Measurements from ENCODE around the gene DHRS7. TPM values are rescaled to one million over a fixed set of nuclear protein-coding genes. Genes with fewer than 3 reads are reported as not detected.

The DHRS7 gene
- total and polyA plus RNA-seq, 2 of the 8 experiments (the other 6 are each of a cell fraction or from before 2014, with no cell fraction given): 10.8 to 27.5 TPM

DNA sequence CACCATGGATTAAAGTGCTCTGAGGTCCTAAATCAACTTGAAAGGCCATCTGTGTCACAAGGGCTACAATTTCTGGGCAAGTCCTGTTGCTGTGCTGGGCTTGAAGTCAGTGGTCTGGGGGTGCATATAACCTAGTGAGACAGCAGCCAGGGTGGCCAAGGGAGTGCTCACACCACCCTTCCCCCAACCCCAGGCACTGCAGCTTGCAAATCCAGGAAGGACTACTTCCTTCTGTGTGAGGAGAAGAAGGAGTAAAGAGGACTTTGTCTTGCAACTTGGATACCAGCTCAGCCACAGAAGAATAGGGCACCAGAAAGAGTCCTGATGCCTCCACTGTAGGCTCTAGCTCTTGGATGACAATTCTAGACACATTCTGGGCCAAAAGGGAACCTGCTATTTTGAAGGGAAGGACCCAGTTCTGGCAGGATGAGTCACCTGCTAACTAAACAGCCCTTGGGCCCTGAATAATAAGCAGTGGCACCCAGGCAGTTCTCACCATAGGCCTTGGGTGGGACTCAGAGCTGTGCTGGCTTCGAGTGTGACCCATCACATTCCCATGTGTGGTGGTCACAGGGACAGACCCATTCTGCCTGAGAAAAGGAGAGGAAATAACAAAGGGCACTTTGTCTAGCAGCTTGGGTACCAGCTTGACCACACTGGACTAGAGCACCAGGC lies 32.6 kb upstream of the DHRS7 start (continued):
- TF ChIP-seq, protein P1, sequence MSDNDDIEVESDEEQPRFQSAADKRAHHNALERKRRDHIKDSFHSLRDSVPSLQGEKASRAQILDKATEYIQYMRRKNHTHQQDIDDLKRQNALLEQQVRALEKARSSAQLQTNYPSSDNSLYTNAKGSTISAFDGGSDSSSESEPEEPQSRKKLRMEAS (IDR thresholded peaks at IDR 0.05): no peak
